HCT116 (cell line): ENCODE data around the gene GARIN3. TPM values are rescaled to one million over a fixed set of nuclear protein-coding genes. Genes with fewer than 3 reads are reported as not detected.

ENCODE experiments used
- ATAC-seq: fragments of 200-7000 bp; cut with Tn5 transposase; 2 replicates; pipeline ENCODE4 v1.9.1; 2020; ENCODE audit warnings: mild to moderate bottlenecking, moderate library complexity
- BruUV-seq: library from RNA; stranded (reverse); fragments of 400-500 nt; replicated peaks from 2 replicates; lab custom pipeline; 2021; lab: Mats Ljungman, UMichigan
- CTCF ChIA-PET: fragments of 300-600 bp; sonication (Branson Sonifier 250); formaldehyde crosslinking; loops from one replicate; lab custom pipeline; 2021; ENCODE audit warnings: antibody characterized with exemption; lab: Charles Lee
- POLR2A ChIA-PET: fragments of 300-600, 350-600 bp; sonication (Branson Sonifier 250); formaldehyde crosslinking; loops from one replicate; lab custom pipeline; 2021; ENCODE audit warnings: antibody characterized with exemption; lab: Charles Lee
- RAD21 ChIA-PET, 2 experiments: fragments of 300-600 bp; sonication (Branson Sonifier 250); formaldehyde crosslinking; loops; one replicate each; lab custom pipeline; 2023; ENCODE audit warnings: low total read pairs in 2 of 2; ENCODE audit not compliant: uncharacterized antibody in 2 of 2, unreplicated experiment in 2 of 2, low non-redundant PET in 1 of 2; lab: Charles Lee
- DNase-seq: peaks from one replicate; pipeline ENCODE4 v3.0.0-alpha.2; 2010; ENCODE audit warnings: low read depth, low spot score
- H2AFZ ChIP-seq: fragments of 200-600 bp; shearing (Covaris generic), sonication (generic); 2 replicates; pipeline ENCODE4 v1.6.1; 2017; ENCODE audit warnings: low read depth, mixed run types, mixed read lengths, antibody characterized with exemption, low read length; ENCODE audit not compliant: poor library complexity, severe bottlenecking
- H3K27ac ChIP-seq: 2 replicates; pipeline ENCODE4 v1.5.1; 2012; ENCODE audit warnings: low read depth, low read length
- H3K27me3 ChIP-seq: fragments of 200-600 bp; sonication (generic); 2 replicates; pipeline ENCODE4 v1.6.1; 2016; ENCODE audit warnings: mixed run types, low read length, mixed read lengths; ENCODE audit not compliant: insufficient read depth
- H3K36me3 ChIP-seq, 2 experiments: fragments of 200-500 bp in 1 of 2; fragments of 200-600 bp in 1 of 2; sonication (Bioruptor generic) in 1 of 2; sonication (generic) in 1 of 2; 2 replicates each; pipeline versions ENCODE4 v1.5.1 to v1.6.1; 2014 to 2016; ENCODE audit warnings: low read length in 2 of 2, inconsistent platforms in 1 of 2, mixed read lengths in 1 of 2, mixed run types in 1 of 2; ENCODE audit not compliant: insufficient read depth in 2 of 2, control insufficient read depth in 1 of 2
- H3K4me1 ChIP-seq, 2 experiments: fragments of 200-600 bp in 1 of 2; sonication (generic) in 1 of 2; 2 replicates each; pipeline versions ENCODE4 v1.5.1 to v1.6.1; 2012 to 2017; ENCODE audit warnings: low read length in 2 of 2, inconsistent platforms in 1 of 2, mild to moderate bottlenecking in 1 of 2, mixed read lengths in 1 of 2, mixed run types in 1 of 2, moderate library complexity in 1 of 2; ENCODE audit not compliant: insufficient read depth in 2 of 2, control insufficient read depth in 1 of 2
- H3K4me2 ChIP-seq: fragments of 200-600 bp; sonication (generic); 2 replicates; pipeline ENCODE4 v1.6.1; 2017; ENCODE audit warnings: mixed run types, low read length, mixed read lengths
- H3K4me3 ChIP-seq, 2 experiments: fragments of 200-600 bp in 1 of 2; sonication (generic) in 1 of 2; replicated peaks in 1 of 2; 2 replicates each; pipeline ENCODE4 v1.5.1; 2011 to 2016; ENCODE audit warnings: low read length in 2 of 2, control low read depth in 1 of 2, low read depth in 1 of 2, mild to moderate bottlenecking in 1 of 2, mixed read lengths in 1 of 2, mixed run types in 1 of 2
- H3K79me2 ChIP-seq: fragments of 200-600 bp; sonication (generic); 2 replicates; pipeline ENCODE4 v1.6.1; 2017; ENCODE audit warnings: mild to moderate bottlenecking, mixed run types, low read length, moderate library complexity, mixed read lengths; ENCODE audit not compliant: insufficient read depth
- H3K9ac ChIP-seq: fragments of 200-600 bp; sonication (generic); 2 replicates; pipeline ENCODE4 v1.6.1; 2016; ENCODE audit warnings: low read length, mixed read lengths
- H3K9me2 ChIP-seq: fragments of 200-600 bp; sonication (generic), shearing (Covaris generic); 2 replicates; pipeline ENCODE4 v1.6.1; 2017; ENCODE audit warnings: mixed run types, mild to moderate bottlenecking, moderate library complexity; ENCODE audit not compliant: insufficient read depth
- H3K9me3 ChIP-seq, 2 experiments: fragments of 200-500 bp in 1 of 2; fragments of 200-600 bp in 1 of 2; sonication (Bioruptor generic) in 1 of 2; sonication (generic) in 1 of 2; 2 replicates each; pipeline ENCODE4 v1.6.1; 2014 to 2017; ENCODE audit warnings: low read length in 2 of 2, mixed read lengths in 2 of 2, inconsistent platforms in 1 of 2, low read depth in 1 of 2, mild to moderate bottlenecking in 1 of 2, mixed run types in 1 of 2, moderate library complexity in 1 of 2; ENCODE audit not compliant: control insufficient read depth in 1 of 2, insufficient read depth in 1 of 2
- H4K20me1 ChIP-seq: fragments of 200-600 bp; sonication (generic), shearing (Covaris generic); 2 replicates; pipeline ENCODE4 v1.6.1; 2017; ENCODE audit warnings: mixed run types, mild to moderate bottlenecking, moderate library complexity; ENCODE audit not compliant: insufficient read depth
- CEBPB ChIP-seq: IDR thresholded peaks from 2 replicates; pipeline ENCODE4 v1.6.1; 2012; ENCODE audit warnings: low read depth
- ELF1 ChIP-seq: IDR thresholded peaks from 2 replicates; pipeline ENCODE4 v1.6.1; 2012; ENCODE audit warnings: low read depth, borderline replicate concordance
- EZH2 ChIP-seq: fragments of 200-600 bp; sonication (generic); IDR thresholded peaks from 2 replicates; pipeline ENCODE4 v1.6.1; 2017; ENCODE audit warnings: antibody characterized with exemption, mixed run types
- FOSL1 ChIP-seq: IDR thresholded peaks from 2 replicates; pipeline ENCODE4 v1.6.1; 2012; ENCODE audit warnings: low read depth
- JUND ChIP-seq: IDR thresholded peaks from 2 replicates; pipeline ENCODE4 v1.6.1; 2012
- RAD21 ChIP-seq: IDR thresholded peaks from 2 replicates; pipeline ENCODE4 v1.6.1; 2012; ENCODE audit warnings: low read depth, mild to moderate bottlenecking
- SP1 ChIP-seq: IDR thresholded peaks from 2 replicates; pipeline ENCODE4 v1.6.1; 2012; ENCODE audit warnings: low read depth
- intact Hi-C: fragments of 100-400 bp; cut with micrococcal nuclease; formaldehyde crosslinking; loops from 2 replicates; pipeline ENCODE4 v1.10.0; 2022
- total RNA-seq: library from RNA; stranded (reverse); gene quantifications from one replicate; pipeline ENCODE4 v1.2.1, GENCODE V29; 2021; ENCODE audit not compliant: unreplicated experiment
- TF ChIP-seq, protein P1 (sequence below): IDR thresholded peaks from 2 replicates; pipeline ENCODE4 v1.6.1; 2012; ENCODE audit warnings: low read depth

GARIN3 gene
- total RNA-seq, 1 experiment from 2014 or later, result not detected

DNA sequence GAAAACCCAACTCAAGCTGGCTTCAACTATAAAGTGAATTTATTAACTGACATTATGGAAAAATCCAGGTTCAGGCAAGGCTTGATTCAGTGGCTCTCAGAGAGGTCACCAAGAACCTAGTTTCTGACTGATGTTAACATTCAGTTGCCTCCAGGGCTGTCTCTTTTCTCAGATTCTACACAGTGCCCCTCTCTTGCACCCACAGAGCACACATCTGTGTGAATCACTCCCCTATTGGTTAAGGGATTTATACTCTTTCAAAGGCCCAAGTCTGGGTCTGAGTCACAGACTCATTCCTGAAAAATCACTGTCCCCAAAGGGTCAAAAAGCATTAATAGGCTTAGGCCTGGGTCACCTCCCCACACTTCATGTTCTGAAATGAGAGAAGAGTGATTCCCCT lies 51.1 kb downstream of the GARIN3 start:
- POLR2A ChIA-PET, result no interaction called here
- Histone ChIP-seq H3K9me2 (no peaks in the 10 kb centered on the region), H4K20me1 (no peaks in the 10 kb centered on the region), H3K9me3 (no peaks in the 10 kb centered on the region), H3K27ac (no peak overlapping the region), H3K4me1 (no peaks in the 10 kb centered on the region)
- TF ChIP-seq JUND (no peak), SP1 (no peak), RAD21 (no peak), CEBPB (no peak), FOSL1 (no peak), ELF1 (no peak), EZH2 (no peak)
- TF ChIP-seq, protein P1, sequence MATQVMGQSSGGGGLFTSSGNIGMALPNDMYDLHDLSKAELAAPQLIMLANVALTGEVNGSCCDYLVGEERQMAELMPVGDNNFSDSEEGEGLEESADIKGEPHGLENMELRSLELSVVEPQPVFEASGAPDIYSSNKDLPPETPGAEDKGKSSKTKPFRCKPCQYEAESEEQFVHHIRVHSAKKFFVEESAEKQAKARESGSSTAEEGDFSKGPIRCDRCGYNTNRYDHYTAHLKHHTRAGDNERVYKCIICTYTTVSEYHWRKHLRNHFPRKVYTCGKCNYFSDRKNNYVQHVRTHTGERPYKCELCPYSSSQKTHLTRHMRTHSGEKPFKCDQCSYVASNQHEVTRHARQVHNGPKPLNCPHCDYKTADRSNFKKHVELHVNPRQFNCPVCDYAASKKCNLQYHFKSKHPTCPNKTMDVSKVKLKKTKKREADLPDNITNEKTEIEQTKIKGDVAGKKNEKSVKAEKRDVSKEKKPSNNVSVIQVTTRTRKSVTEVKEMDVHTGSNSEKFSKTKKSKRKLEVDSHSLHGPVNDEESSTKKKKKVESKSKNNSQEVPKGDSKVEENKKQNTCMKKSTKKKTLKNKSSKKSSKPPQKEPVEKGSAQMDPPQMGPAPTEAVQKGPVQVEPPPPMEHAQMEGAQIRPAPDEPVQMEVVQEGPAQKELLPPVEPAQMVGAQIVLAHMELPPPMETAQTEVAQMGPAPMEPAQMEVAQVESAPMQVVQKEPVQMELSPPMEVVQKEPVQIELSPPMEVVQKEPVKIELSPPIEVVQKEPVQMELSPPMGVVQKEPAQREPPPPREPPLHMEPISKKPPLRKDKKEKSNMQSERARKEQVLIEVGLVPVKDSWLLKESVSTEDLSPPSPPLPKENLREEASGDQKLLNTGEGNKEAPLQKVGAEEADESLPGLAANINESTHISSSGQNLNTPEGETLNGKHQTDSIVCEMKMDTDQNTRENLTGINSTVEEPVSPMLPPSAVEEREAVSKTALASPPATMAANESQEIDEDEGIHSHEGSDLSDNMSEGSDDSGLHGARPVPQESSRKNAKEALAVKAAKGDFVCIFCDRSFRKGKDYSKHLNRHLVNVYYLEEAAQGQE, result no peak
- TF ChIP-seq, all 23 proteins: peak for 0
- Histone ChIP-seq H3K79me2 (no peaks in the 10 kb centered on the region), H3K4me3 (no peak overlapping the region), H3K36me3 (no peaks in the 10 kb centered on the region), H3K9ac (no peak overlapping the region), H3K27me3 (no peaks in the 10 kb centered on the region), H3K4me2 (no peak overlapping the region), H2AFZ (no peak overlapping the region)
- ChIA-PET CTCF (interaction anchor here (1.4 kb wide), 1 partner anchor 16 kb away, joined by 3 read pairs; no protein-coding TSS in a partner anchor), RAD21 (no interaction called here)
- ATAC-seq, result no peak
- intact Hi-C loops, result no loop called here
- DNase-seq, result no peak
- no TSS peak for BruUV-seq
